Lung (tissue), 12 donors: Measurements from ENCODE around the gene DIP2B. TPM values are rescaled to one million over a fixed set of nuclear protein-coding genes. Genes with fewer than 3 reads are reported as not detected.

ENCODE experiments used
- ATAC-seq: fragments of 200-7000 bp; cut with Tn5 transposase; one replicate; pipeline ENCODE4 v1.9.1; 2020; ENCODE audit warnings: moderate number of reproducible peaks; ENCODE audit not compliant: insufficient read depth, low FRiP score
- DNase-seq, 3 donors: peaks; one replicate each; pipeline ENCODE4 v3.0.0-alpha.2; 2013 to 2017
- H3K27ac ChIP-seq, 2 donors: one replicate each; pipeline ENCODE4 v1.5.1; 2013; ENCODE audit warnings: mild to moderate bottlenecking in 2 of 2, moderate library complexity in 2 of 2, control low read depth in 1 of 2, inconsistent platforms in 1 of 2, low read depth in 1 of 2, low read length in 1 of 2
- H3K27me3 ChIP-seq, 3 donors: one replicate each; pipeline ENCODE4 v1.5.1; 2013; ENCODE audit warnings: low read length in 2 of 3; ENCODE audit not compliant: control insufficient read depth in 3 of 3, insufficient read depth in 3 of 3
- H3K36me3 ChIP-seq, 4 donors: one replicate each; pipeline ENCODE4 v1.5.1; 2013; ENCODE audit warnings: low read length in 4 of 4, mild to moderate bottlenecking in 1 of 4, moderate library complexity in 1 of 4; ENCODE audit not compliant: control insufficient read depth in 4 of 4, insufficient read depth in 4 of 4
- H3K4me1 ChIP-seq, 5 donors: one replicate each; pipeline ENCODE4 v1.5.1; 2013; ENCODE audit warnings: low read length in 5 of 5, mild to moderate bottlenecking in 2 of 5, moderate library complexity in 1 of 5; ENCODE audit not compliant: control insufficient read depth in 5 of 5, insufficient read depth in 5 of 5
- H3K4me3 ChIP-seq: one replicate; pipeline ENCODE4 v1.5.1; 2013; ENCODE audit warnings: mild to moderate bottlenecking, control low read depth, moderate library complexity
- H3K9ac ChIP-seq, 2 donors: one replicate each; pipeline ENCODE4 v1.5.1; 2013; ENCODE audit warnings: low read length in 2 of 2, control low read depth in 1 of 2; ENCODE audit not compliant: insufficient read depth in 1 of 2
- H3K9me3 ChIP-seq, 4 donors: one replicate each; pipeline ENCODE4 v1.5.1; 2013; ENCODE audit warnings: low read length in 3 of 4, mild to moderate bottlenecking in 1 of 4, moderate library complexity in 1 of 4; ENCODE audit not compliant: control insufficient read depth in 4 of 4, insufficient read depth in 3 of 4
- CTCF ChIP-seq: IDR thresholded peaks from 2 replicates; pipeline ENCODE4 v1.5.1; 2012; ENCODE audit warnings: mild to moderate bottlenecking; ENCODE audit errors: control extremely low read depth, extremely low read depth
- WGBS, 2 donors: extraction: QIAGEN DNeasy Blood & Tissue Kit; methylation state at CpG; one replicate each; pipeline ENCODE4 v1.1.7; 2013; 5-methylcytosine and 5-hydroxymethylcytosine counted together
- polyA plus RNA-seq, 2 donors: library from polyadenylated mRNA; stranded (reverse); fragments of 200-250 nt; gene quantifications; one replicate each; pipeline ENCODE4 v1.2.1, GENCODE V29; 2013
- total RNA-seq, 2 donors: library from RNA; depleted of rRNA in 1 of 2; stranded (reverse); fragments of >200 nt in 1 of 2; gene quantifications; one replicate each; pipeline ENCODE4 v1.2.1, GENCODE V29; 2014 to 2021
- donor health status: control.
- donor health status: control.
- donor health status: Bipolar disorder and iron deficiency.
- donor health status: healthy.
- donor health status: DM: yes; HTN: yes; CAD: no.

DIP2B gene
- total and polyA plus RNA-seq, 4 donors = 4.2 to 55.8 (median 18.6) TPM

- Histone ChIP-seq H3K27ac (no peak overlapping the region), H3K9ac (no peak overlapping the region), H3K4me3 (no peak overlapping the region), H3K36me3 (peaks cover 0 to 3% (median 1%) of the 10 kb centered on the region in 4 donors), H3K9me3 (no peaks in the 10 kb centered on the region), H3K4me1 (peaks cover 0 to 5% (median 0%) of the 10 kb centered on the region in 5 donors), H3K27me3 (no peaks in the 10 kb centered on the region)
- 96 to 99% methylated on average over 5 of the region's 5 CpGs for WGBS, 2 donors
- DNase-seq (no peak), ATAC-seq (no peak)
- TF ChIP-seq CTCF = no peak
Measured at GRCh38 chr12:50771409-50771808, 266.6 kb downstream of the DIP2B start.

GRCh38 chr12:50772470-50772869 lies 267.7 kb downstream of the DIP2B start:
- H3K4me1 ChIP-seq = peaks cover 0 to 3% (median 0%) of the 10 kb centered on the region in 5 donors
- no peak for ATAC-seq
- H3K27ac ChIP-seq = no peak overlapping the region
- no peaks in the 10 kb centered on the region for H3K9me3 ChIP-seq
- no peak for TF ChIP-seq CTCF
- no peak overlapping the region for H3K4me3 ChIP-seq
- no peak for DNase-seq
- peaks cover 0 to 3% (median 1%) of the 10 kb centered on the region in 4 donors for H3K36me3 ChIP-seq
- 97 to 98% methylated on average over 5 of the region's 5 CpGs for WGBS, 2 donors
- H3K27me3 ChIP-seq = no peaks in the 10 kb centered on the region
- no peak overlapping the region for H3K9ac ChIP-seq

GRCh38 chr12:50772877-50773276 lies 268.1 kb downstream of the DIP2B start:
- DNase-seq = no peak
- Histone ChIP-seq H3K27me3 (no peaks in the 10 kb centered on the region), H3K36me3 (peaks cover 0 to 3% (median 1%) of the 10 kb centered on the region in 4 donors), H3K4me3 (no peak overlapping the region), H3K9ac (no peak overlapping the region), H3K9me3 (no peaks in the 10 kb centered on the region), H3K4me1 (no peaks in the 10 kb centered on the region), H3K27ac (no peak overlapping the region)
- no peak for ATAC-seq
- TF ChIP-seq CTCF = no peak
- 99 to 100% methylated on average over 2 of the region's 2 CpGs for WGBS, 2 donors

GRCh38 chr12:50775251-50775650 lies 270.5 kb downstream of the DIP2B start:
- TF ChIP-seq CTCF = no peak
- Histone ChIP-seq H3K36me3 (peaks cover 0 to 3% (median 1%) of the 10 kb centered on the region in 4 donors), H3K4me3 (no peak overlapping the region), H3K9ac (no peak overlapping the region), H3K9me3 (no peaks in the 10 kb centered on the region), H3K27ac (no peak overlapping the region), H3K27me3 (no peaks in the 10 kb centered on the region), H3K4me1 (no peaks in the 10 kb centered on the region)
- DNase-seq (no peak), ATAC-seq (no peak)
- 95 to 96% methylated on average over 2 of the region's 2 CpGs for WGBS, 2 donors
